GM21526 (cell line): Measurements from ENCODE around the gene SETD7.
A peak's percentile ranks its signal among the peaks of the same experiment; 100 is the strongest.

Experiments
- ATAC-seq: cut with Tn5 transposase; IDR thresholded peaks from one replicate; pipeline ENCODE4 v1.9.1; 2021; ENCODE audit warnings: moderate library complexity; ENCODE audit not compliant: unreplicated experiment, low FRiP score

The SETD7 gene

DNA sequence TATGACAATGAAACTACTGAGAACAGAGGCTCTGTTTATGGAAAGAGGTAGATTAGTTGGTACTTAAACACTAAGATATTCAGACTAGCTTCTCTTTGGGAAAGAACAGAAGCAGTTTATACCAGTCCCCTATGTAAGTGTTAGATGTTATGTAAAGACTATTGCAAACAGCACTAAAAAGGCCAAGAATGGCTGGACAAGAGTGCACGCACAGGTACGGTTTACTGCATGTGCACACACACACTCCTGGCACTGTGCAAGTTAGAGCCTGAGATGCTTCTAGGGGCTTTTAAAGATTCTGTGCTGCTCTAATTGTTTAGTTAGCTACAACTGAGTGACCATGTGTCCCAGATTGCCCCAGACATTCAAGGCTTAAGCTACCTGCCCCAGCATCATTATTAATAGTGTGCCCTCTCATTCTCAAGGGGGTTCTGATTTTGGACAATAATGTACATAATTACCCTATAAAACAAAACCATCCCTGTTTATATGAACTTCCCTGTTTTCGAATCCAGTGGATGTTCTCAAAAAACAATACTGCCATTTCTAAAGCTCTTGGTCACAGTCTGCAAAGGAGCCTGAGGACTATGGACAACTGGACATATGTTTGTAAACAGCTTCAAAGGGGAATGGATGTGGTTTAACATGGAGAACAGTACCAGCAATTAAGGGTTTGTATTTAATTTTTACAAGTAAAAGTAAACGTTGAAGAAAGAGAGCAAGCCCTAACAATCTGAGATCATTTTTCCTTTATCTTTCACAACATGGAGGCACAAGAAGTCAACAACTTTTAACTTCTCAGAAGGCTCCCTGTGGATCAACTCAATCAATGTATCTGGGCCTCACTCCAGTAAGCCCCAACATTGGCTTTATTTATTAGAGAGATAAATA, 2.0 kb downstream of the SETD7 start:
- ATAC-seq, result no peak

DNA sequence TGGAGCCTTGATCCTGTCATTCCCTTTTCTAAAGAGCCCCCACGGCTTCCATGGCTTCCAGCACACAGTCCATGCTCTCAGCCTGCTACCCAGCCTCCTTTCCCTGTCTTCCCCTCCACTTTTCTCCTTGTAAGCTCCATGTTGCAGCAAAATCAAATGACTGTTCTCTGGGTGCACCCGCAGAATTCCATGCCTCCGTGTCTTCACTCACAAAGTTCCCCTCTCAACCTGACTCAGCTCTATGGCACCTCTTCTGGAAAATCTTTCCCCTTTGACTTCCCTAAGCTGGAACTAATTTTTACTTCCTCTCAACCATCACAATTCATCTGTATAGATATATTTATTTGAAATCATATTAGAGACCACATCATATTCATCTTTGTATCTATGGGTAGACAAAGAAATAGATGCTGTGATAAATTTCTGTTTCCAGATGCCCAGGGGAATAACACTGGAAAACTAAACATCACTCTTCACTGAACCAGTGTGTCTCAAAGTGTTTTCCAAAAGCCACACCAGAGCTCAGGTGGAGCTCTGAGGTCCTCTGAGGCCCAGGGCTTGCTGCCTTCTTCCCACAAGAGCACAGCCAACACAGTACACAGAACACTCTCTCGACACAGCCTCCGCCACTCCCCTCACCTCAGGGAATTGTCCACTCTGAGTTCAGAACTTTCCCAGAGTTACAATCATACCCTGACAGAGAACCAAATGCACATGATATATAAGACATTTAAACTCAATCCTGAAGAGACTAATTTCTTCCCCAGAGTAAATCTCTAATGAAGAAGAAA, 3.3 kb downstream of the SETD7 start:
- ATAC-seq, result no peak

DNA sequence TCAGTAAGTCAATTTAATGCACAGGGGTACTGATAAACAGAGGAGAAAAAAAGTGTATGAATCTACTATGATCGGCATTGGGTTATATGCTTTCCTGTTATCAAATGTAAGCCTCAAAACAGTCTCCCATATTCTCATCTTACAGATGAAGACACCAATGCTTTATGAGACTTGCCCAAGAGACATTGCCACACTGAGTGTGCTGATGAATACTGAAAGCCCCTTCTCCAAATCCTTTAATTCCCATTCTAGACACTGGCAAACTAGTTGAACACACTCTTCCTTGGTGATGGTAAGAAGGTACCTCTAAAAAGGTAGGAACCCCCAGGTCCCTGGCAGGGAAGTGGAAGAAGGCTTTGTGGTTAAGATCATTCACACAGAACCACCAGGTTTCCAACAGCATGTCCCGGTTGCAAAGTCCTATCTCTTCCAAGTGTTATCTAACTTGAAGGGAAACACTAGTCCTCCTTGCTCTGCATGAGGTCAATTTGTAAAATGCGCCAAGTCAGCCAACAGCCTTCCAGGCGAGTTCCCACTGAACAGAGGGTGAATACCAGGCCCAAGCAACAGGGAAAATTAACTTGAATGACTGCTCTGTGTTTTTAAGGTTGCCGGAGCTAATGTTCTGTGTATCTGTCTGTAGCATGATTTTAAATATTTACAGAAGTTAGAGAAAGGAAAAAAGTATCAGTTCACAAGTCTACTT, 5.1 kb downstream of the SETD7 start:
- ATAC-seq, result no peak

- no peak for ATAC-seq
These were observed 8.0 kb downstream of the SETD7 start for GRCh38 chr4:139547979-139548378.

- ATAC-seq, result no peak
These were observed 15.4 kb downstream of the SETD7 start for GRCh38 chr4:139540632-139541031.

DNA sequence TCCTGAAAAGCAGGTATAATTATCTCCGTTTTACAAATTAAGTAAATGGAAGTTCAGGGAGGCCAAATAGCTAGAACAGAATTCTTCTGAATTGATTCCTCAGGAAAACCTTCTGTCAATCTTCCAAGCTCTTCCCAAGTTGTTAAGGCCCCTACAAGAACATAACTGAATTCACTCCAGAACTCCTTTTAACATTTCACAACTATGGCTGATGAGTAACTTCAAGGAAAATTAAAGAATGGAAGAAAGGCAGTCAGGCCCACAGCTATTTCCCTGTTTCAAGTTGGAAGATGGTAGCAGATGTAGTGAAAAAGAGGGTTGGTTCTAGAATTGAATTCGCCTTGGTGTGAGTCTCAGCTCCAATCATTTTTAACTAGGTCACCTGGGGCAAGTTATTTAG, 15.9 kb downstream of the SETD7 start:
- no peak for ATAC-seq

DNA sequence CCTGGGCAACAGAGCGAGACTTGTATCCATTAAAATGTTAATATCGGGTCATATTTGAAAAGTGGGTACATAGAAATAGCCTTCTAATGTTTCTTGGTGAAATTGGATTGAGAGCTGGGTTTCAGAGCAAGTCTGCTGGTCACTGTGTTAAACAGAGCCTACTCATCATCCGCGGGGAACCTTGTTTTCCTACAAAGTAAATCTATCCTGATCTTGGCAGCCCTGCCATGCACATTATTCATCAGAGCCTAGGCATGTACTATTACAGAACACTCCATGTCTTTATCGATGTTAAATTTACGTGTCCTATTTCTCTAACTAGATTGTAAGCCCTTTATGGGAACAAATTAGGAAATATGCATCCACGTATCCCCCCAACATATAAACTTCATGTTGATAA, 18.7 kb downstream of the SETD7 start:
- no peak for ATAC-seq

DNA sequence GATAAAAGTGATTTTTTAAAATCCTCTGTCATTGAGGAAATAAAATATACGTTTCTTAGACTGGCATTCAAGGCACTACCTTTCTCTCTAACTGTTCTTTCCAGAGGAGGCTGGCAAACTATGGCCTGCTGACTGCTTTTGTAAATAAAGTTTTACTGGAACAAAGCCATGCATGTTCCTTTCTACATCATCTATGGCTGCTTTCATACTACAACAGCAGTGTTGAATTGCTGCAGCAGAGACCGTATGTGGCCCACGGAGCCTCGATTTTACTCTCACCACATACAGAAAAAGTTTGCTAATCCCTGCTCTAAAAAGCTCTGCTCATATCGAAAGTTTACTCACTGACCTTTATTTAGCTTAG, 20.2 kb downstream of the SETD7 start:
- ATAC-seq, result no peak

DNA sequence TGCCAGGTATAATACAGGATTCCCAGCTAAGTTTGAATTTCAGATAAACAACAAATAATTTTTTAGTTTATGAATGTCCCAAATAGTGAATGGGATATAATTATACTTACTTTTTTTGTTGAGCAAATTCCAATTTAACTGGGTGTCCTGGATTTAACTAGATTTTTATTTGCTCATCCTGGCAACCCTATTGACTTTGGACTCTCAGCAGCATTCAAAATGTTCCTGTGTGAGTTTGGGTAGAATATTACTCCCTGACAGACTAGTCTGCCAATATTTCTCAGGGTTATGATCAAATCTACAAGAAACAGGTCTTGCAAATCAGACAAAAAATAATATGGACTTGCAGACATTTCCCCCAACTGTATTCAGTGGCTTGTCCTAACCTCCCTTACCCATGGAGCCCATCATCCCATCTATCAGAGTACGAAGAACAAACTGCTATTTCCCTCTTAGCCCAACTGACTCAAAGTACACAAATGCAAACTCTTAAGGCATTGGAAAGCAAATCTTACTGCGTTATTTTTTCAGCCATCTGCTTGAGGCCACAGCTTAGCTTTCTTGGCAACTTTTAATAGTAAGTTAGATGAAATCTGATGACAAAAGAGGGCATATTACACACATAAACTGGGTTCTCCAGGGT, 20.7 kb downstream of the SETD7 start:
- ATAC-seq, result no peak

DNA sequence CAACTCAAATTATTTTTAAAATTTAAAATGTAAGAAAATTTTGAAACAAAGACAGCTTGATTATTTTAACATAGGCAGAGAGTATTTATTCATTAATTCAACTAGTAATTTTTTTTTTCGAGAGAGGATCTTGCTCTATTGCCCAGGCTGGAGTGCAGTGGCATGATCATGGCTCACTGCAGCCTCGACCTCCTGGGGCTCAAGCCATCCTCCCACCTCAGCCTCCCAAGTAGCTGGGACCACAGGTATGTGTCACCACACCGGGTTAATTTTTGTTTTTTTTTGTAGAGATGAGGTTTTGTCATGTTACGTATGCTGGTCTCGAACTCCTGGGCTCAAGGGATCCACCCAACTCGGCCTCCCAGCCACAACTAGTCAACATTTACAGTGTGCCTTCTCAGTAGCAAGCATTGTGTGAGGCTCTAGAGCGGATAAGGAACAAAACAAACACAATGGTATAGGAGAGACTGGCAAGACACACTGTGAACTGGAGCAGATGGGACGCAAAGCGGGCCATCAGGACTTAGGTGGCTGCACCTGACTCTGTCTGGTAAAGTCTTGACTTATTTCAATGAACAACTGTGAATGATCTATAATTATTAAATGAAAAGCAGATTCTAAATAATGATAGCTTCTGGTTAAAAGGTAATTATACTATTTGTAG, 21.6 kb downstream of the SETD7 start:
- no peak for ATAC-seq

- no peak for ATAC-seq
These were observed 22.5 kb downstream of the SETD7 start for GRCh38 chr4:139533511-139533910.

GRCh38 chr4:139532947-139533346, 23.1 kb downstream of the SETD7 start:
- ATAC-seq, result no peak

DNA sequence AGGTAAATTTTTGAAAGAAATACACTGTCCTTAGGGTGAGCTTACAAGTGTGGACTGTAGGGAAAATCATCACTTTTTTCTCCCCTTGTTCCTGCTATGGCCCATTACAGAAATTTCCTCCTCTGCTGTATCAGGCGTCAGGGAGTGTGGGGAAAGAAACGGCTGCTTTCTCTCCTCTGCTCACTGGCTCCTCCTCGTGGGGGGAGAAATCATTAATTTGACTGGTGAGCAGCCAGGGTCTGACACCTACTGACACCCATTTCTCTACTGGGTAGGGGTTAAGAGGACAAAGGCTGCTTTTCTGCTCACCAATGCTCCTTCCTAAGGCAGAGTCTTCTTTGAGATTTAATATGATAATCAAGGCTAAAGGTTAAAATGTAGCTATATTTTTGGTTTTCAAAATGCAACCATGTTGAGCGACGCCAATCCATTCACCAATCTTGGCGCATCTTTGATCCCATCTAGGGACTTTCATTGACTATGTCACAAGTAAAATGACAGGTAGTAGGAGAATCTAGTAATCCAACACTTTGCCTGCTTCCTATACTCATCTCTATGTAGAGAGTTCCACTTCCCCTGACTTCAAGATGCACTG, 25.1 kb downstream of the SETD7 start:
- peak; percentile 62 for ATAC-seq

DNA sequence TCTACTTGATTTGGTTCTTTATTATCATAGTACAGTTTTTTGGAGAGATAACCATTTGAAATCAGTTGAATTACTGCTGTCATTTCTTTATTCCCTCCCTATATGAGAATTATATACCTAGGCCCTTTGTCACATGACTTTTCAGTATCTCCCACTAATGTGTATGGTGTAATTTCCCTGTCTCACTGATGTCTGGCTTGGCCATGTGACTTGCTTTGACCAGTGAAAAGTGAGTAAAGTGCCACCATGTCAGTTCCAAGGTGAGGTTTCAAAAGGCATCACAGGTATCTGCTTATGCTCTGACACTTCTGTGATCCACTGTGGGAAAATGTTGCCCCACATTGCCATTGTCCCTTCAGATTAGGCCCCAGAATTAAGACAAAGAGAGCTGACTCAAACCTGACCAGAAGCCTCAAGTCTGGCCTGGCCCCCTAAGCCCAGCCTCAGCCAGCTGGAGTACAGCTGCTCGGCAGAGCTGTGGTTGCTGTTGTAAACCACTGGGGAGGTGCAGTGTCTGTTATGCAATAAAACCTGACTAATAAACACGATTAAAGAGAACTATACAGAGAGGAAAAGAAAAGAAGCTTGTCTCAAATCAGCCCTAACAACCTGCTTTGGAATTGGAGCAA, 27.5 kb downstream of the SETD7 start:
- ATAC-seq, result peak; percentile 51

- no peak for ATAC-seq
These were observed 29.1 kb downstream of the SETD7 start for GRCh38 chr4:139526928-139527327.

- ATAC-seq, result peak; percentile 52
These were observed 30.6 kb downstream of the SETD7 start for GRCh38 chr4:139525414-139525813.

GRCh38 chr4:139524062-139524631, 31.9 kb downstream of the SETD7 start:
- ATAC-seq, result no peak

DNA sequence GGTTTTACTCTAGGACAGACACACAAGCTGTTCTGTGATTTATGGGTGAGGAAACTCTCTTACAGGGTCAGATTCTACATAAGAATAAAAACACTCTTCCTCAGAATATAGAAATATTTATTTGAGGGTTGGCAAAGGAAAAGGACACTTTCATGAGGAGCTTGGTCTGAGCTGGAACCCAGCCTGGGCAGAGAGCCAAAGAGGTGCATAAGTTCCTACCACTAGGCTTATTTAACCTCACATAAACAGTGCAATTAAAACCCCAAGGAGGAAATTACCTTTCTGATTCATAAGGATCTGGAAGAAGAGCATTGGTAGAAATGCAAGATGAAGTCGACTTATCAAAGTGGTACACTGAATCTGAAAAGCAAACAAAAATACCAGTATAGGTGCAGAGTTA, 32.9 kb downstream of the SETD7 start:
- no peak for ATAC-seq

- ATAC-seq, result no peak
These were observed 33.6 kb downstream of the SETD7 start for GRCh38 chr4:139522457-139522856.
